Measurements from ENCODE around the gene EMP3. TPM values are rescaled to one million over a fixed set of nuclear protein-coding genes. Genes with fewer than 3 reads are reported as not detected.

The EMP3 gene
- total RNA-seq, 3 donors from 2014 or later = 18.4 to 71.4 (median 24.1) TPM

DNA sequence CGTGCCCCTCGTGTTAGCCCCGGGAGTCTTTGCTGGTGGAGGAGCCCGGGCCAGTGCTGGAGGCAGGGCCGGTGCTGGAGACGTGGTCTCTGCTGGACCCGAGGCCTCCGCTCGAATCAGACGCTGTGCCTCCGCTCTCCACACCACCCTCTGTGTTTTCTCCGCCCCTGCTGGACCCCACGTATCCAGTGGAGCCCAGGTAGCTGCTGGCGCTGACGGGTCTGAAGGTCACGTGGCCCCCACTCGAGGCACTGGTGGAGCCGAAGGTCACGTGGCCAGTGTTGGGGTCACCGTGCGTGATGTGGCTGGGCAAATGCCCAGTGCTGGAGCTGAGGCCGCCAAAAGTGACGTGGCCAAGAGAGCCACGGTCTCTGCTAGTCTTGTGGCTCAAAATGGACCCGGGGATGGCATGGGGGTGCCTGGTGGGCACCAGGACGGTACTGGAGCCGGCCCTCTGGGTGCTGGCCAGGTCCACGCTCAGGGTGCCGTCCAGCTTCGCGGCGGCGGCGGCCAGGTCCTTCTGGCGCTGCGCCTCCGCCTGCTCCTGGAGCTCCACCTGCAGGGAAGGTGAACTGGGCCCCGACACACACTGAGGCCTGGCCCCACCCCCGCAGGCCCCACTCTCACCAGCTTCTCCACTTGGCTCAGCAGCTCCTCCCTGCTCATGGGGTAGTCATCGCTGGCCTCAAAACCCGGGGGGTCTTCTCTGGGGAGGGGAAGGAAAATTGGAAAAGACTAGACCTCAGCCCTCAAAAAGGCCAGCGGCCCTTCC, 28.2 kb upstream of the EMP3 start:
- DNase-seq (ENCODE audit: low spot score in 2 of 2) = no peak

DNA sequence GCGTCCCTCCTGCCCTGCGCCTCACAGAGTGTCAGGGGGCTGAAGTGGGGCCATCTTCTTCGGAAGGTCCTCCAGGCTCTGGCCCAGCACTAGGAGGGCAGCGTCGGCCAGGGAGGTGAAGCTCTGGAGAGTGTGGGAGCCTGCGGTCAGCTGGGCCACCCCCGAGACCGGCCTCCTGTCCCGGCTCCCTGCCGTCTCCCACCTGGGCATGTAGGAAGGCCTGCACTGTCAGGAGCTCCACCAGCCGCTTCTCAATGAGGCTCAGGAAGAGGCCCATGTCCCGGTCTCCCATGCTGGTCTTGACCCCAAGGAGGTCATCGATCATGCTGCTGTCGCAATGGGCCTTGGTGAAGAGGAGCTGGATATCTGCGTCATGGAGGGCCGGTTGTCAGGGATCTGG, 27.4 kb upstream of the EMP3 start:
- Histone ChIP-seq H3K4me3 (no peak overlapping the region), H3K9me3 (no peaks in the 10 kb centered on the region), H3K27ac (no peak overlapping the region), H3K4me1 (no peaks in the 10 kb centered on the region), H3K27me3 (no peaks in the 10 kb centered on the region), H3K36me3 (no peaks in the 10 kb centered on the region)
- intact Hi-C loops (cut with DNase I; ENCODE audit: low total_unique reads) = no loop called here
- TF ChIP-seq, protein P1, sequence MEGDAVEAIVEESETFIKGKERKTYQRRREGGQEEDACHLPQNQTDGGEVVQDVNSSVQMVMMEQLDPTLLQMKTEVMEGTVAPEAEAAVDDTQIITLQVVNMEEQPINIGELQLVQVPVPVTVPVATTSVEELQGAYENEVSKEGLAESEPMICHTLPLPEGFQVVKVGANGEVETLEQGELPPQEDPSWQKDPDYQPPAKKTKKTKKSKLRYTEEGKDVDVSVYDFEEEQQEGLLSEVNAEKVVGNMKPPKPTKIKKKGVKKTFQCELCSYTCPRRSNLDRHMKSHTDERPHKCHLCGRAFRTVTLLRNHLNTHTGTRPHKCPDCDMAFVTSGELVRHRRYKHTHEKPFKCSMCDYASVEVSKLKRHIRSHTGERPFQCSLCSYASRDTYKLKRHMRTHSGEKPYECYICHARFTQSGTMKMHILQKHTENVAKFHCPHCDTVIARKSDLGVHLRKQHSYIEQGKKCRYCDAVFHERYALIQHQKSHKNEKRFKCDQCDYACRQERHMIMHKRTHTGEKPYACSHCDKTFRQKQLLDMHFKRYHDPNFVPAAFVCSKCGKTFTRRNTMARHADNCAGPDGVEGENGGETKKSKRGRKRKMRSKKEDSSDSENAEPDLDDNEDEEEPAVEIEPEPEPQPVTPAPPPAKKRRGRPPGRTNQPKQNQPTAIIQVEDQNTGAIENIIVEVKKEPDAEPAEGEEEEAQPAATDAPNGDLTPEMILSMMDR (IDR thresholded peaks at IDR 0.05) = no peak
- TF ChIP-seq POLR2AphosphoS5 (IDR thresholded peaks at IDR 0.05) (no peak), POLR2A (IDR thresholded peaks at IDR 0.05) (no peak)
- no peak for DNase-seq (ENCODE audit: low spot score in 2 of 2)

More for the DNA sequence above, 28.2 kb upstream of the EMP3 start:
- TF ChIP-seq POLR2AphosphoS5 (IDR thresholded peaks at IDR 0.05) (no peak), POLR2A (IDR thresholded peaks at IDR 0.05) (no peak)
- TF ChIP-seq, protein P1 (IDR thresholded peaks at IDR 0.05) = no peak
- H3K27me3 ChIP-seq = no peaks in the 10 kb centered on the region
- no peaks in the 10 kb centered on the region for H3K36me3 ChIP-seq
- no peaks in the 10 kb centered on the region for H3K9me3 ChIP-seq
- H3K27ac ChIP-seq = no peak overlapping the region
- H3K4me1 ChIP-seq = no peaks in the 10 kb centered on the region
- intact Hi-C loops (cut with DNase I; ENCODE audit: low total_unique reads) = no loop called here
- no peak overlapping the region for H3K4me3 ChIP-seq

DNA sequence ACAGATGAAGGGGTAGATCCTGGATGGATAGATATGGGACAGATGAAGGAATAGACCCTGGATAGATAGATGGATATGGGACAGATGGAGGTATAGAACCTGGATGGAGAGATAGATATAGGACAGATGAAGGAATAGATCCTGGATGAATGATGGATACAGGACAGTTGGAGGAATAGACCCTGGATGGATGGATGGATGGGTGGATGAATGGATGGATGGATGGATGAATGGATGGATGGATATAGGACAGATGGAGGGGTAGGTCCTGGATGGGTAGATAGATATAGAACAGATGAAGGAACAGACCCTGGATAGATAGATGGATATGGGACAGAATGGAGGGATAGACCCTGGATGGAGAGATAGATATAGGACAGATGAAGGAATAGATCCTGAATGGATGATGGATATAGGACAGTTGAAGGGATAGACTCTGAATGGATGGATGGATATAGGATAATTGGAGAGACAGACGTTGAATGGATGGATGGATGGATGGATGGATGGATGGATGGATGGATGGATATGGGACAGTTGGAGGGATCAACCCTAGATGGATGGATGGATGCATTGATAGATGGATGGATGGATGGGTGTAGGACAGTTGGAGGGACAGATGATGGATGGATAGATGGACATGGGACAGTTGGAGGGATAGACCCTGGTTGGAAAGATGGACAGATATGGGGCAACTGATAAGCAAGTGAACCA, 23.3 kb upstream of the EMP3 start:
- Histone ChIP-seq H3K36me3 (no peaks in the 10 kb centered on the region), H3K4me3 (no peak overlapping the region), H3K9me3 (no peaks in the 10 kb centered on the region), H3K27ac (no peak overlapping the region), H3K4me1 (no peaks in the 10 kb centered on the region), H3K27me3 (no peaks in the 10 kb centered on the region)
- DNase-seq (ENCODE audit: low spot score in 2 of 2) = no peak
- intact Hi-C loops (cut with DNase I; ENCODE audit: low total_unique reads) = no loop called here
- TF ChIP-seq POLR2AphosphoS5 (IDR thresholded peaks at IDR 0.05) = no peak
- TF ChIP-seq, protein P1 (IDR thresholded peaks at IDR 0.05) = no peak
- TF ChIP-seq POLR2A (IDR thresholded peaks at IDR 0.05) = no peak

DNA sequence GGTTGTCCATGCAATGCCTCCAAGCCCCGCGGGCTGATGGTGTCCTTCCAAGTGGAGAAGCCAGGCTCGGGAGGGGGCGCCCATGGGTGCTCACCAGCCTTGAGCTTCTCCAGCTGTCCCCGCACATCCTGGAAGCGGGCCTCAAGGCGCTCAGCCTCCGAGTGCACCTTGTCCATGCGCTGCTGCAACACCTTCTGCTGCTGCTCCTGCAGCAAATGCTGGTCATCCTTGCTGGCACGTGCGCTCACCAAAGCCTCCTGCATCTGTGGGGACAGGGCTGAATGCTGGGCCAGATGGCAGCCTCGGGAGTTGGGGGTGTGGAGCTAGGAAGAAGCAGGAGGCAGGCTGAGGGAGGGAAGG, 22.8 kb upstream of the EMP3 start:
- Histone ChIP-seq H3K4me1 (no peaks in the 10 kb centered on the region), H3K27me3 (no peaks in the 10 kb centered on the region), H3K4me3 (no peak overlapping the region), H3K36me3 (no peaks in the 10 kb centered on the region), H3K27ac (no peak overlapping the region), H3K9me3 (no peaks in the 10 kb centered on the region)
- DNase-seq (ENCODE audit: low spot score in 2 of 2) = no peak
- TF ChIP-seq POLR2A (IDR thresholded peaks at IDR 0.05) (no peak), POLR2AphosphoS5 (IDR thresholded peaks at IDR 0.05) (no peak)
- TF ChIP-seq, protein P1 (IDR thresholded peaks at IDR 0.05) = no peak
- intact Hi-C loops (cut with DNase I; ENCODE audit: low total_unique reads) = no loop called here

DNA sequence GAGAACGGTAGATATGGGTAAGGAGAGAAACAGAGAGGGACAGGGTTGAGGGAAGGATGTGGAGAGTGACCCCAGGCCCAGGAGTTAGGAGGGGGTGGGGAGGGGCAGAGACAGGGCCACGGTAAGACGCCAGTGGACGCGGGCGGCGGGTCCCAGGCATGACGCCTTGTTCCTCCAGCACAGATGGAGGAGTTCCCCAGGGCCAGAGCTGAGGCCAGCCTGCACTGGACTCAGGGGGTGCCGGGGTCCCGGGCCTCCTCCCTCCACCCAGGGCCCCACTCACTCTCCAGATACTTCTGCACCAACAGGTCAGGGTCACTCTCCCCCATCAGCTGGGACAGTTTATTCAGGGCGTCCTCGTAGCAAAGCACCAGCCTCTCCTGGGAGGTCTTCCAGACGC, 22.0 kb upstream of the EMP3 start:
- no peaks in the 10 kb centered on the region for H3K9me3 ChIP-seq
- H3K4me3 ChIP-seq = no peak overlapping the region
- intact Hi-C loops (cut with DNase I; ENCODE audit: low total_unique reads) = no loop called here

More for the DNA sequence above, 22.0 kb upstream of the EMP3 start:
- DNase-seq (ENCODE audit: low spot score in 2 of 2) = no peak
- Histone ChIP-seq H3K36me3 (no peaks in the 10 kb centered on the region), H3K27me3 (no peaks in the 10 kb centered on the region), H3K4me1 (no peaks in the 10 kb centered on the region), H3K27ac (no peak overlapping the region)
- TF ChIP-seq POLR2AphosphoS5 (IDR thresholded peaks at IDR 0.05) (no peak), POLR2A (IDR thresholded peaks at IDR 0.05) (no peak)
- TF ChIP-seq, protein P1 (IDR thresholded peaks at IDR 0.05) = no peak

Measured in breast epithelium (tissue), 4 donors.